ENCODE measurements around the gene ASAP2.

Gene ASAP2

GRCh38 chr2:9232166-9232479 lies 25.5 kb downstream of the ASAP2 start:
- DNase-seq = no peak

- DNase-seq = no peak
Observed at GRCh38 chr2:9232886-9233285, 26.3 kb downstream of the ASAP2 start.

- DNase-seq = peak; percentile 84 to 97
Observed at GRCh38 chr2:9234680-9235146, 28.1 kb downstream of the ASAP2 start.

GRCh38 chr2:9235147-9236044 lies 28.8 kb downstream of the ASAP2 start:
- no peak for DNase-seq

- DNase-seq = no peak
Observed at GRCh38 chr2:9236045-9236344, 29.4 kb downstream of the ASAP2 start.

- no peak for DNase-seq
Observed at GRCh38 chr2:9236867-9237266, 30.3 kb downstream of the ASAP2 start.

GRCh38 chr2:9237831-9238230 lies 31.2 kb downstream of the ASAP2 start:
- DNase-seq = no peak

GRCh38 chr2:9238591-9239326 lies 32.1 kb downstream of the ASAP2 start:
- DNase-seq = peak; percentile 57 to 70

GRCh38 chr2:9239616-9240015 lies 33.0 kb downstream of the ASAP2 start:
- DNase-seq = no peak

GRCh38 chr2:9240745-9241144 lies 34.1 kb downstream of the ASAP2 start:
- peak; percentile 30 to 57 for DNase-seq

- DNase-seq = no peak
Observed at GRCh38 chr2:9241233-9241632, 34.6 kb downstream of the ASAP2 start.

GRCh38 chr2:9243357-9243756 lies 36.7 kb downstream of the ASAP2 start:
- no peak for DNase-seq

GRCh38 chr2:9244985-9245544 lies 38.5 kb downstream of the ASAP2 start:
- no peak for DNase-seq

GRCh38 chr2:9247177-9247576 lies 40.6 kb downstream of the ASAP2 start:
- DNase-seq = no peak

- DNase-seq = no peak
Observed at GRCh38 chr2:9247786-9248185, 41.2 kb downstream of the ASAP2 start.

- no peak for DNase-seq
Observed at GRCh38 chr2:9248363-9248762, 41.8 kb downstream of the ASAP2 start.

GRCh38 chr2:9249020-9249800 lies 42.6 kb downstream of the ASAP2 start:
- DNase-seq = no peak

GRCh38 chr2:9250091-9250490 lies 43.5 kb downstream of the ASAP2 start:
- DNase-seq = no peak

GRCh38 chr2:9250498-9251153 lies 44.0 kb downstream of the ASAP2 start:
- DNase-seq = no peak

GRCh38 chr2:9251154-9252001 lies 44.8 kb downstream of the ASAP2 start:
- DNase-seq = no peak

- DNase-seq = no peak
Observed at GRCh38 chr2:9252002-9252357, 45.4 kb downstream of the ASAP2 start.

GRCh38 chr2:9255416-9255815 lies 48.8 kb downstream of the ASAP2 start:
- no peak for DNase-seq

Data from inflammatory macrophage treated with lipopolysaccharide for 1 hour (primary cell).